Ectodermal cell (in vitro differentiated cells): Measurements from ENCODE around the gene PPL.

Source experiments
- H3K27ac ChIP-seq: 2 replicates; pipeline ENCODE4 v1.7.0; 2013; ENCODE audit warnings: mild to moderate bottlenecking, low read depth, low read length; ENCODE audit not compliant: insufficient read depth, poor library complexity, severe bottlenecking
- H3K27me3 ChIP-seq: 2 replicates; pipeline ENCODE4 v1.7.0; 2013; ENCODE audit warnings: mild to moderate bottlenecking, low read length; ENCODE audit not compliant: insufficient read depth, control insufficient read depth, poor library complexity, severe bottlenecking
- H3K36me3 ChIP-seq: one replicate; pipeline ENCODE4 v1.7.0; 2013; ENCODE audit warnings: low read length; ENCODE audit not compliant: control insufficient read depth, insufficient read depth
- H3K4me1 ChIP-seq: one replicate; pipeline ENCODE4 v1.7.0; 2013; ENCODE audit warnings: low read length; ENCODE audit not compliant: control insufficient read depth, insufficient read depth
- H3K4me3 ChIP-seq: 2 replicates; pipeline ENCODE4 v1.7.0; 2013; ENCODE audit warnings: low read depth, low read length, control low read depth; ENCODE audit not compliant: insufficient read depth
- H3K9me3 ChIP-seq: 2 replicates; pipeline ENCODE4 v1.7.0; 2013; ENCODE audit warnings: mild to moderate bottlenecking, low read length, moderate library complexity; ENCODE audit not compliant: control insufficient read depth
- WGBS, 2 experiments: methylation state at CpG; one replicate each; pipeline ENCODE4 v1.1.7; 2013; ENCODE audit warnings: missing lambda C conversion rate in 2 of 2; 5-methylcytosine and 5-hydroxymethylcytosine counted together

PPL gene

DNA sequence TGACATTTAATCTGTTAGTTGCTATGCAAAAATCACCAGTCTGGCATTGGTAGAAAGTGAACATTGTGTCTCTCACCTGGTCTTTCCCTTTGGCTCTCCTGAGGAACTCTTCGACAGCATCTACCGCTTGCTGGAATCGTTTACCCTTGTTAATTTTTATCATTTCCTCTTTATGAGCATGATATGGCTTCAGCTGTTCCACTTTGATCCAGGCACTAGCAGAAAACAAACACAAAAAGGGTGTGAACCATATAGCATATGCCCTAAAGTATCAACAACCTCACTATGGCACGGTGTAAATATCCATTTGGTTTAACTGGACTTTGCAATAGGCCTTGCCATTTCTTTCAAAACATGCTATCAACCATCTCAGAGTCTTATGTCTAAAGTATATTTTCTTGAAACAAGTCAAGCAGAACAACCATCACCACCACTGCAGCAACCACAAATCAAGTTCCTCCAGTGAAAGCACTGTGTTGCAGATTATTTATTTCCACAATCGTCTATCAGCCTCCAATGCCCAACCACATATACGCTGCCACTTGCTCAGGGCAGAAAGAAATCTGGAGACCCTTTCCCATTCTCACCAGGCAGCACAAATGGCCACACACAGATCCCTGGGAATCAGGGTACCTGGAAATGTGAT lies 104.1 kb downstream of the PPL start:
- H3K4me3 ChIP-seq, result no peak overlapping the region
- no peaks in the 10 kb centered on the region for H3K27me3 ChIP-seq
- peaks cover 35% of the 10 kb centered on the region for H3K36me3 ChIP-seq
- 93 to 94% methylated on average over 6 of the region's 6 CpGs for WGBS, 2 experiments
- H3K9me3 ChIP-seq, result no peaks in the 10 kb centered on the region
- no peak overlapping the region for H3K27ac ChIP-seq
- H3K4me1 ChIP-seq, result no peaks in the 10 kb centered on the region
